ENCODE measurements around the gene C1QTNF1. TPM values are rescaled to one million over a fixed set of nuclear protein-coding genes. Genes with fewer than 3 reads are reported as not detected.

C1QTNF1 gene
- total and polyA plus RNA-seq, 2 donors (not counting 1 experiment from before 2014, with no cell fraction given) = not detected

GRCh38 chr17:79000396-79001189 lies 23.4 kb upstream of the C1QTNF1 start:
- no peak overlapping the region for H2AFZ ChIP-seq (ENCODE audit: insufficient read depth, low read depth, low read length, poor library complexity, severe bottlenecking)
- no peak overlapping the region for H3K27ac ChIP-seq (ENCODE audit: low read length in 2 of 2)
- TF ChIP-seq EZH2 (IDR thresholded peaks at IDR 0.05; ENCODE audit: borderline replicate concordance, insufficient read depth, low read depth, low read length, poor library complexity, severe bottlenecking) = no peak
- TF ChIP-seq CTCF (IDR thresholded peaks at IDR 0.05) = no peak
- ChIA-PET CTCF (interaction anchor here (1.1 kb wide), 1 partner anchor 42 kb away, joined by 4 read pairs; no protein-coding TSS in a partner anchor), POLR2A (no interaction called here)
- H3K4me3 ChIP-seq (ENCODE audit: control extremely low read depth in 1 of 5, extremely low read depth in 1 of 5, insufficient read depth in 1 of 5, low read depth in 2 of 5, low read length in 4 of 5) = no peak overlapping the region
- peaks cover 0 to 60% of the 10 kb centered on the region in 2 experiments for H3K36me3 ChIP-seq (replicated peaks in 1 of 2; ENCODE audit: control extremely low read depth in 1 of 2, control insufficient read depth in 1 of 2, extremely low read depth in 1 of 2, insufficient read depth in 2 of 2, low read length in 1 of 2)
- ATAC-seq (ENCODE audit: low read depth) = no peak
- peaks cover 53% of the 10 kb centered on the region for H3K79me2 ChIP-seq (ENCODE audit: control insufficient read depth, insufficient read depth, low read length)
- peaks cover 85% of the 10 kb centered on the region for H4K20me1 ChIP-seq (ENCODE audit: control insufficient read depth, insufficient read depth, low read length, poor library complexity, severe bottlenecking)
- peaks cover 0 to 3% of the 10 kb centered on the region in 2 donors for H3K4me1 ChIP-seq (ENCODE audit: control insufficient read depth in 2 of 2, insufficient read depth in 2 of 2, low read length in 2 of 2)
- Mint-ChIP-seq H3K27ac (no peak overlapping the region), H3K9me3 (ENCODE audit: insufficient read depth) (no peaks in the 10 kb centered on the region), H3K4me1 (peaks cover 7% of the 10 kb centered on the region), H3K4me3 (no peak overlapping the region), H3K27me3 (no peaks in the 10 kb centered on the region)
- no peaks in the 10 kb centered on the region for H3K27me3 ChIP-seq (replicated peaks in 1 of 4; ENCODE audit: control extremely low read depth in 1 of 4, control insufficient read depth in 3 of 4, insufficient read depth in 4 of 4, low read length in 3 of 4)
- H3K4me2 ChIP-seq (replicated peaks; ENCODE audit: low read depth, low read length, poor library complexity, severe bottlenecking) = no peak overlapping the region
- intact Hi-C loops (cut with micrococcal nuclease) = no loop called here
- 95% methylated on average over 25 of the region's 25 CpGs for WGBS (ENCODE audit: insufficient coverage)
- DNase-seq = no peak
- no peak overlapping the region for H3K9ac ChIP-seq (ENCODE audit: low read length)
- H3K9me3 ChIP-seq (ENCODE audit: control extremely low read depth in 1 of 3, control insufficient read depth in 2 of 3, insufficient read depth in 1 of 3, low read length in 2 of 3) = no peaks in the 10 kb centered on the region

Measured in B cell (primary cell).